AG04450 (cell line): ENCODE data around the gene TFDP1. TPM values are rescaled to one million over a fixed set of nuclear protein-coding genes. Genes with fewer than 3 reads are reported as not detected.

Experiments
- CTCF ChIA-PET: fragments of 300-600, 350-600 bp; formaldehyde crosslinking; extraction: SDS; loops from one replicate; lab custom pipeline; 2022; ENCODE audit warnings: antibody characterized with exemption, inconsistent platforms; lab: Charles Lee
- POLR2A ChIA-PET: fragments of 350-600 bp; formaldehyde crosslinking; extraction: SDS; loops from one replicate; lab custom pipeline; 2021; ENCODE audit warnings: antibody characterized with exemption, inconsistent platforms; lab: Yijun Ruan, JAX
- DNase-seq: peaks from one replicate; pipeline ENCODE4 v3.0.0-alpha.2; 2011; ENCODE audit warnings: low read depth, low spot score
- H3K27ac ChIP-seq: one replicate; pipeline ENCODE4 v1.5.1; 2012; ENCODE audit warnings: low read depth, low read length, control low read depth
- H3K27me3 ChIP-seq: one replicate; pipeline ENCODE4 v1.6.0; 2012; ENCODE audit warnings: low read length; ENCODE audit not compliant: control insufficient read depth, insufficient read depth
- H3K4me3 ChIP-seq: 2 replicates; pipeline ENCODE4 v1.5.1; 2011; ENCODE audit warnings: mild to moderate bottlenecking, low read depth, low read length, control low read depth
- H3K9me3 ChIP-seq: 2 replicates; pipeline ENCODE4 v1.5.1; 2012; ENCODE audit warnings: low read length; ENCODE audit not compliant: control insufficient read depth, insufficient read depth
- polyA plus RNA-seq: library from polyadenylated mRNA; depleted of rRNA; stranded (reverse); fragments of >200 nt; gene quantifications from 2 replicates; pipeline ENCODE4 v1.2.3, GENCODE V29; 2011
- TF ChIP-seq, protein P1 (sequence below): IDR thresholded peaks from 2 replicates; pipeline ENCODE4 v1.5.1; 2011; ENCODE audit warnings: low read depth, low read length, control low read depth, inconsistent platforms

The TFDP1 gene
- polyA plus RNA-seq, 1 experiment: 79.7 TPM

DNA sequence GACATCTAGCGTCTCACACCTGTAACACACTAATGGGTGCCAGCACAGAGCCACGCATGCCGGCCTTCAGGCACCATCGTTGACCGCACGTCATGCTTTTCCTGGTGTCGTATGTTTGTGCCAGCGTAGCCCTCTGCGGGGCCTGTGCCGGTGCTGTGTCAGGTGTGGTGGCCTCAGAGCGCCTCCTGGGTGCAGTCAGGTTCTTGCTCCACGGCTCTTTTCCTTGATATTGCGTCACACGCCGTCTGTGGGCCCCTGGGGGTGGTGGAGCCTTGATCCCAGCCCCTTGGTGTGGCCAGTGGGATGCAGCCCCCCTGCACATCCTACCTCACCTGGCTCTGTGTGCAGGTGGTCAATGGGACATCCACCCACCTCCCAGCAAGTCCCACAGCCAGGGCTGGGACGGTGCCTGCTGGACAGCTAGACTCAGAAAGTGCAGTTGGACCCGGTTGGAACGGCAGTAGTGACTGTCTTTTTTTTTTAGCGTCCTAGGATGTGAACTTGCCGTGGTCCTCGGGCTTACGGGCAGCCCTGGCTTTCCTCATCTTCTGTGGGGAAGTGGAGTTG, 24.5 kb downstream of the TFDP1 start:
- ChIA-PET POLR2A (no interaction called here), CTCF (no interaction called here)
- TF ChIP-seq, protein P1, sequence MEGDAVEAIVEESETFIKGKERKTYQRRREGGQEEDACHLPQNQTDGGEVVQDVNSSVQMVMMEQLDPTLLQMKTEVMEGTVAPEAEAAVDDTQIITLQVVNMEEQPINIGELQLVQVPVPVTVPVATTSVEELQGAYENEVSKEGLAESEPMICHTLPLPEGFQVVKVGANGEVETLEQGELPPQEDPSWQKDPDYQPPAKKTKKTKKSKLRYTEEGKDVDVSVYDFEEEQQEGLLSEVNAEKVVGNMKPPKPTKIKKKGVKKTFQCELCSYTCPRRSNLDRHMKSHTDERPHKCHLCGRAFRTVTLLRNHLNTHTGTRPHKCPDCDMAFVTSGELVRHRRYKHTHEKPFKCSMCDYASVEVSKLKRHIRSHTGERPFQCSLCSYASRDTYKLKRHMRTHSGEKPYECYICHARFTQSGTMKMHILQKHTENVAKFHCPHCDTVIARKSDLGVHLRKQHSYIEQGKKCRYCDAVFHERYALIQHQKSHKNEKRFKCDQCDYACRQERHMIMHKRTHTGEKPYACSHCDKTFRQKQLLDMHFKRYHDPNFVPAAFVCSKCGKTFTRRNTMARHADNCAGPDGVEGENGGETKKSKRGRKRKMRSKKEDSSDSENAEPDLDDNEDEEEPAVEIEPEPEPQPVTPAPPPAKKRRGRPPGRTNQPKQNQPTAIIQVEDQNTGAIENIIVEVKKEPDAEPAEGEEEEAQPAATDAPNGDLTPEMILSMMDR: no peak
- H3K27me3 ChIP-seq: no peaks in the 10 kb centered on the region
- DNase-seq: no peak
- H3K27ac ChIP-seq: no peak overlapping the region
- H3K9me3 ChIP-seq: no peaks in the 10 kb centered on the region; the same call in 1 of the 2 replicates
- H3K4me3 ChIP-seq: no peak overlapping the region

DNA sequence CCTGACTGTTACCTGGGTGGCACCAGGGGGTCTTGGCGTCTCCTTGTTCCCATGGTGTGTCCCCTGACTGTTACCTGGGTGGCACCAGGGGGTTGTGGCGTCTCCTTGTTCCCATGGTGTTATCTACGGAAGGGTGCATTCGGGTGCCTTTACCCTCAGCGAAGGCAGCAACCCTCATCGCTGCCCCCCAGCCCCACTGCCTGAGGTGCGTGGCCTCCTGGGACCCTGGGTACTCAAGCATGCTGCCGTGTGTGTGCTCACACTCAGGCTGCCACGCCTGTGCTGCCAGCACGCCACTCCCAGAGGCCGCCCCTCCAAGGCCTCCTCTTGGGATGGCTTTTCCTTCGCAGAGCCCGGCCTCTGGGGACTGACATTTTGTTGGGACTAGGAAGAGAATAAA, 25.1 kb downstream of the TFDP1 start:
- CTCF ChIA-PET: no interaction called here
- POLR2A ChIA-PET: no interaction called here
- DNase-seq: no peak

DNA sequence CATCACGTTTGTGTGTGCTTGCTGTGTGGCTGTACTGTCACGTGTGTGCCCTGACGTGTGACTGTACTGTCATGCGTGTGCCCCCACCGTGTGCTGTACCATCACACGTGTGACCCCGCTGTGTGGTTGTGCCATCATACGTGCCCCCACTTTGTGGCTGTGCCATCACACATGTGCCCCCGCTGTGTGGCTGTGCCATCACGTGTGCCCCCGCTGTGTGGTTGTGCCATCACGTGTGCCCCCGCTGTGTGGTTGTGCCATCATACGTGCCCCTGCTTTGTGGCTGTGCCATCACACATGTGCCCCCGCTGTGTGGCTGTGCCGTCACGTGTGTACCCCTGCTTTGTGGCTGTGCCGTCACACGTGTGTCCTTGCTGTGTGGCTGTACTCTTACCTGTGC, 25.7 kb downstream of the TFDP1 start:
- TF ChIP-seq, protein P1: no peak
- Histone ChIP-seq H3K4me3 (no peak overlapping the region), H3K27ac (no peak overlapping the region), H3K27me3 (no peaks in the 10 kb centered on the region), H3K9me3 (no peaks in the 10 kb centered on the region; the same call in 1 of the 2 replicates)
- DNase-seq: no peak
- CTCF ChIA-PET: no interaction called here
- POLR2A ChIA-PET: no interaction called here

More for the DNA sequence above, 25.1 kb downstream of the TFDP1 start:
- Histone ChIP-seq H3K27ac (no peak overlapping the region), H3K27me3 (no peaks in the 10 kb centered on the region), H3K4me3 (no peak overlapping the region), H3K9me3 (no peaks in the 10 kb centered on the region; the same call in 1 of the 2 replicates)
- TF ChIP-seq, protein P1: no peak

DNA sequence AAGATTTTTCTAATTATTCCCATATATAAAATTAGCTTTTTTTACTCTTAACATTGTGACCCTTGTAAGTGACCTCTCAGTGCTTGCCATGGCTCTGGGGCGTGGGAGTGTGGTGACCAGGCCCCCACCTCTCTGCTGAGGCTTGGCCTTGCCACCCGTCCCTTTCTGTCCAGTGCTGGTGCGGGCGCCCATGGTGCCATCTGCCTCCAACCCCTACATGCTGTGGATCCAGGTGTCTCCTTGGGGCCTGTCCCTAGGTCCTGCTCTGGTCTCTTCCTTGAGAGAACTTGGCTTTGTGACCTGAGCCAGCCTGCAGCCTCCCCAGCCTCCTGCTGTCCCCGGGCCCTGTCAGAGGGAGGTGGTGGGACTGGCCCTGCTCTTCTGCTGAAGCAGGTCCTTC, 27.4 kb downstream of the TFDP1 start:
- H3K4me3 ChIP-seq: no peak overlapping the region
- H3K27me3 ChIP-seq: no peaks in the 10 kb centered on the region
- DNase-seq: no peak
- TF ChIP-seq, protein P1: no peak
- POLR2A ChIA-PET: no interaction called here
- H3K9me3 ChIP-seq: no peaks in the 10 kb centered on the region; the same call in 1 of the 2 replicates
- CTCF ChIA-PET: no interaction called here
- no peak overlapping the region for H3K27ac ChIP-seq

DNA sequence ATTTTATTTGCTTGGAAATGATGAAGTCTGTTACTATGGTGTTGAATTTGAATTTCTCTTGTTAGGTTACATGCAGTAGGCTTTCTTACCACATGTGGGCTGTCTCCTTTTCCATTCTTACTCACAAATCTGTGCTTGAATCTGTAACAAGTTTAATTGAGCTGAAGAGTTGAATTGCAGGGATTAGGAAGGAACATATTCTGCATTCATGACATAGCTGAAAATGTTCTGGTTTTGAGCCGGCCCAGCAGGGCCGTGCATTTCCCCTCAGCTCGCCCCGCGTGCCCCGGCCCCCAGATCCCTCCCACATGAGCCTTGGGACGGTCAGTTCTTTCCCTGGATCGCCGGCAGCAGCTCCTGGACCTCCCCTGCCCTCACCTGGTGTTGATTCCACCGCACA, 28.1 kb downstream of the TFDP1 start:
- no peaks in the 10 kb centered on the region; the same call in 1 of the 2 replicates for H3K9me3 ChIP-seq
- DNase-seq: no peak
- POLR2A ChIA-PET: no interaction called here
- no peak overlapping the region for H3K27ac ChIP-seq
- TF ChIP-seq, protein P1: no peak
- CTCF ChIA-PET: no interaction called here
- no peaks in the 10 kb centered on the region for H3K27me3 ChIP-seq
- H3K4me3 ChIP-seq: no peak overlapping the region
